Stimulated activated effector memory CD8-positive, alpha-beta T cell treated with anti-CD3 and anti-CD28 coated beads, Interleukin-12 subunit alpha, Interleukin-12 subunit beta, amount 100 ng/mL, for 72 hours (primary cell): ENCODE data around the gene TRAF4.
"Not testable (repeated sequence)": the region's sequence is repeated elsewhere in the genome, so short reads cannot be mapped to it uniquely, and the experiment has no call there.

Experiments used
- ATAC-seq: fragments of 150-1000 bp; cut with Tn5 transposase; 2 replicates; pipeline ENCODE4 v1.10.0; 2021
- DNase-seq, 2 donors: peaks; one replicate each; pipeline ENCODE4 v3.0.0; 2021 to 2022; ENCODE audit warnings: low spot score in 2 of 2
- H3K27ac Mint-ChIP-seq: one replicate; pipeline ENCODE4 v1.8.0; 2022; ENCODE audit warnings: mild to moderate bottlenecking, mixed read lengths
- H3K36me3 Mint-ChIP-seq: one replicate; pipeline ENCODE4 v1.8.0; 2022; ENCODE audit warnings: mild to moderate bottlenecking, mixed read lengths
- H3K4me1 Mint-ChIP-seq: one replicate; pipeline ENCODE4 v1.8.0; 2022; ENCODE audit warnings: mixed read lengths
- H3K4me3 Mint-ChIP-seq: one replicate; pipeline ENCODE4 v1.8.0; 2022; ENCODE audit warnings: mild to moderate bottlenecking, mixed read lengths
- H3K9me3 Mint-ChIP-seq: one replicate; pipeline ENCODE4 v1.8.0; 2022; ENCODE audit warnings: mixed read lengths

TRAF4 gene

DNA sequence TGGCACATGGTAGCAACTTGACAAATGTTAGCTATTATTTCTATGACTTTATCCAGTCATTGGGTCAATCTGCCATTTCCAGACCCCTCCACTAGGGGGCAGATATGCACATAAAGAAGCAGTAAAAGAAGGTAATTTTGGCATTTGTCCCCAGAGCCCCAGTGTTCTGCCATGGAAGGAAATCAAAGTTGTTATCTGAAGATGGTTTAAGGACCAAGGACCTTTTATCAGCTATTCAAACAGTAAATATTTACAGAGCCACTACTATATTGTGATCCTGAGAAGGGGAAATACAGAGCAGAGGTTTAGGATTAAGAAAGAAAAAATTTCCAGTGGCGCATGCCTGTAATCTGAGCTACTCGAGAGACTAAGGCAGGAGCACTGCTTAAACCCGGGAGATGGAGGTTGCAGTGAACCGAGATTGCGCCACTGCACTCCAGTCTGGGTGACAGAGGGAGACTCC, 20.0 kb downstream of the TRAF4 start:
- ATAC-seq (peak; percentile 43), DNase-seq (peak; percentile 54 to 85)
- Mint-ChIP-seq H3K36me3 (peaks cover 83% of the 10 kb centered on the region), H3K4me1 (peaks cover 18% of the 10 kb centered on the region), H3K9me3 (no peaks in the 10 kb centered on the region), H3K27ac (peak overlapping the region; percentile 76), H3K4me3 (peak overlapping the region; percentile 37)

DNA sequence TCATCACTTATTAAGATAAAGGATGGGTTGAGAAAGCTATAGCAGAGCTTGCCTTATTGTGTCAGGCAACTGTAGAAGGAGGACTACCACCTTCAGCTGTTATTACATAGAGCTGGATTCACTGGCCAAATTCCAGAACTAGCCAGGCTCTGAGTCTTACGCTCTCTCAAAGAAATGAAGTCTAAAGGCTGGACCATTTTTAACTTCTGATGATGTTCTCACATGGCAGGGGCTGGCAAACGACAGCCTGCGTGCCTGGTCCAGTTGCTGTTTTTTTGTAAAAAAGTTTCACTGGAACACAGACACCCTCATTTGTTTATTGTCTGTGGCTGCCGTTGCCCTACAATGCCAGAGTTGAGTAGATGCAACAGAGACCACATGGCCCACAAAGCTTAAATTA, 21.2 kb downstream of the TRAF4 start:
- no peak for DNase-seq
- peaks cover 78% of the 10 kb centered on the region for H3K36me3 Mint-ChIP-seq
- no peak overlapping the region for H3K4me3 Mint-ChIP-seq
- no peak for ATAC-seq
- H3K9me3 Mint-ChIP-seq = no peaks in the 10 kb centered on the region
- H3K4me1 Mint-ChIP-seq = peaks cover 25% of the 10 kb centered on the region
- peak overlapping the region; percentile 88 for H3K27ac Mint-ChIP-seq

DNA sequence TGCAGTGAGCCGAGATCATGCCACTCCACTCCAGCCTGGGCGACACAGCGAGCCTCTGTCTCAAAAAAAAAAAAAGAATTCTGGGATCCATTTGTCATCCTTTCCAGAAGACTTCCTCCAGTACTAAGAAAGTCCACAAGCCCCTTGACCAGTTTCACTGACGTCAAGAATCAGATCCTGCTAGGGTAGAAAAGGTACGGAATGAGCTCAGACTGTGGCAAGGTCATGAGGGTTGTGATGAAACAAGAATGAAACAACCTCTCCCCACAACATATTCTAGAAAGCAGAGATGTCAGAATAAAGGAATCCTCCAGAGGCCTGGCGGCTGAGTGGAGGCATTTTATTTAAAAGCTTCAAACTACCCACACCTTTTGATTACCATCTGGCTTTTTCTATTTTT, 29.9 kb downstream of the TRAF4 start:
- peak; percentile 59 for ATAC-seq
- no peak overlapping the region for H3K27ac Mint-ChIP-seq

DNA sequence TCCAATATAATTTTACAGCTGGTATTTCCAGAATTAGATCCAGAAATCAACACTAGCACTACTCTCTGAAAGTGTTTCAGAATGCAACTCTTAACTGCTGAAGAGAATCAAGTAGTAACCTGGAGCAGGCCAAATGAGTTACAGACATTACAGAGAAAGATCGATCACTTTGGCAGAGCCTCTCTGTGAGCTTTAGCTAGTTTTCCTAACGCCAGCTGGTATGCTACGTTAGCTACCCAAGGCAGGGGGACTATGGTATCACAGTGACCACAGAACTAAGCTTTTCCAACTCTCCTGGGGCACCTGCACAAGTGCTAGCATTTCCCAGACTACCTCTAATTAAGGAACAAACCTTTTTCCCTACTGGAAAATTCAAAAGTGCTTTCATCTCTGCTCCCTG, 30.4 kb downstream of the TRAF4 start:
- no peaks in the 10 kb centered on the region for H3K9me3 Mint-ChIP-seq
- peaks cover 33% of the 10 kb centered on the region for H3K4me1 Mint-ChIP-seq
- H3K4me3 Mint-ChIP-seq = no peak overlapping the region
- no peak overlapping the region for H3K27ac Mint-ChIP-seq
- DNase-seq (no peak), ATAC-seq (no peak)
- peaks cover 73% of the 10 kb centered on the region for H3K36me3 Mint-ChIP-seq

More for the DNA sequence above, 29.9 kb downstream of the TRAF4 start:
- Mint-ChIP-seq H3K36me3 (peaks cover 70% of the 10 kb centered on the region), H3K4me3 (no peak overlapping the region), H3K9me3 (no peaks in the 10 kb centered on the region), H3K4me1 (peaks cover 29% of the 10 kb centered on the region)
- DNase-seq = no peak

DNA sequence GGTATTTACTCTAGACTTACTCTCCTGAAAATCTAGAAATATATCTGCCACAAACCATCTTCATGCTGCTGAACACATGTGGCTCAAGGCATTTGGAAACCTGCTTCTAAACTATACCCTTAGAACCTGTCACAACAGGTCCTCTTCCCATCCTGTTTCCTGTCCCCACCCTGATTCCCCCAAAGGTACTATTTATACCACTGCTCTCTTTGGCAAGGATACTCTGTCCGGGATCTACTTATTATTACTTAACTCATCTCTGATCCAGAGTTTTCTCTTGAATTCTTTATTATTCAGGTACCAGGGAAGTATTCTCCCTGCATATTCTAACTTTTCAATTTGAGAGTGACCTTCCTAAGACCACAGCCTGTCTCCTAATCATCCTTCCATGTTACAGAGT, 33.4 kb downstream of the TRAF4 start:
- ATAC-seq (no peak), DNase-seq (no peak)
- peak overlapping the region; percentile 4 for H3K27ac Mint-ChIP-seq
- H3K4me1 Mint-ChIP-seq = peaks cover 39% of the 10 kb centered on the region
- H3K9me3 Mint-ChIP-seq = no peaks in the 10 kb centered on the region
- peaks cover 70% of the 10 kb centered on the region for H3K36me3 Mint-ChIP-seq
- H3K4me3 Mint-ChIP-seq = no peak overlapping the region

DNA sequence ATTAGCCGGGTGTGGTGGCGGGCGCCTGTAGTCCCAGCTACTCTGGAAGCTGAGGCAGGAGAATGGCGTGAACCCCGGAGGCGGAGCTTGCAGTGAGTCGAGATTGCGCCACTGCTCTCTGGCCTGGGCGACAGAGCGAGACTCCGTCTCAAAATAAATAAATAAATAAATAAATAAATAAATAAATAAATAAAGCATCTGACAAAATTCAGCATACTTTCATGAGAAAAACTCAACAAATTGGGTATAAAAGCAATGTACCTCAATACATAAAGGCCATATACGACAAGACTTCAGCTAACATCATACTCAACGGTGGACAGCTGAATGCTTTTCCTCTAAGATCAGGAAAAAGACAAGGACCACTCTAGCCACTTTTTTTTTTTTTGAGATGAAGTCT, 35.8 kb downstream of the TRAF4 start:
- ATAC-seq, H3K4me3 Mint-ChIP-seq, H3K27ac Mint-ChIP-seq, DNase-seq, H3K9me3 Mint-ChIP-seq: not testable (repeated sequence)
- H3K4me1 Mint-ChIP-seq = peaks cover 39% of the 10 kb centered on the region
- peaks cover 48% of the 10 kb centered on the region for H3K36me3 Mint-ChIP-seq

DNA sequence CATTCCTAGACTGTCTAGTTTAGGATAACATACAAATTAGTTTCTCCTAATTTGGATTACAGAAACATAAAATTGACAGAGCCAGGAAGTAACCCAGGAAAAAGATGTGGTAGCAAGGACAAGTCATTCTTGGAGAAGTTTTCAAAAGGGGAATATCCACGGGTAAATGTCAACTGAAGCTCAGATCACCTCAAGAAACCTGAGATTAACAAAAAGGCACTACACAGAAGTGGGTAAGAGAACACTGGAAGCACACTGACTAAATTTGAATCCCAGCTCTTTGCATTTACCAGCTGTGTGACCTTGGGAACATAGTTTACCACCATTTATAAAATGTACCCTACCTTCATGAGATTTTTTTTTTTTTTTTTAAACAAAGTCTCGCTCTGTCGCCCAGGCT, 39.4 kb downstream of the TRAF4 start:
- DNase-seq (no peak), ATAC-seq (no peak)
- Mint-ChIP-seq H3K27ac (no peak overlapping the region), H3K4me3 (no peak overlapping the region), H3K9me3 (no peaks in the 10 kb centered on the region), H3K36me3 (peaks cover 29% of the 10 kb centered on the region), H3K4me1 (peaks cover 24% of the 10 kb centered on the region)

DNA sequence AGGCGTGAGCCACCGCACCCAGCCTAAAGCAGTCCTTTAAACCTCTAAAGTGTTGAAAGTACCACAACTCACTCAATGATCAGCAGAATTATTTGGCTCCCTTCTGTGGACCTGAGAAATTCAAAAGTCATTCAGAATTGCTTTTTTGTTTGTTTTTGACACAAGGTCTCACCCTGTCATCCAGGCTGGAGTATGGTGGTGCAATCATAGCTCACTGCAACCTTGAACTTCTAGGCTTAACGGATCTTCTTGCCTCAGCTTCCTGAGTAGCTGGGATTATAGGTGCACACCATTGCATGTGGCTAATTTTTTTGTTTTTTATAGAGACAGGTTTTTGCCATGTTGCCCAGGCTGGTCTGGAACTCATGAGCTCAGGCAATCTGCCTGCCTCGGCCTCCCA, 44.3 kb downstream of the TRAF4 start:
- no peak overlapping the region for H3K27ac Mint-ChIP-seq
- ATAC-seq (no peak), DNase-seq (no peak)
- peaks cover 12% of the 10 kb centered on the region for H3K36me3 Mint-ChIP-seq
- H3K4me1 Mint-ChIP-seq = peaks cover 7% of the 10 kb centered on the region
- no peak overlapping the region for H3K4me3 Mint-ChIP-seq
- H3K9me3 Mint-ChIP-seq = no peaks in the 10 kb centered on the region

DNA sequence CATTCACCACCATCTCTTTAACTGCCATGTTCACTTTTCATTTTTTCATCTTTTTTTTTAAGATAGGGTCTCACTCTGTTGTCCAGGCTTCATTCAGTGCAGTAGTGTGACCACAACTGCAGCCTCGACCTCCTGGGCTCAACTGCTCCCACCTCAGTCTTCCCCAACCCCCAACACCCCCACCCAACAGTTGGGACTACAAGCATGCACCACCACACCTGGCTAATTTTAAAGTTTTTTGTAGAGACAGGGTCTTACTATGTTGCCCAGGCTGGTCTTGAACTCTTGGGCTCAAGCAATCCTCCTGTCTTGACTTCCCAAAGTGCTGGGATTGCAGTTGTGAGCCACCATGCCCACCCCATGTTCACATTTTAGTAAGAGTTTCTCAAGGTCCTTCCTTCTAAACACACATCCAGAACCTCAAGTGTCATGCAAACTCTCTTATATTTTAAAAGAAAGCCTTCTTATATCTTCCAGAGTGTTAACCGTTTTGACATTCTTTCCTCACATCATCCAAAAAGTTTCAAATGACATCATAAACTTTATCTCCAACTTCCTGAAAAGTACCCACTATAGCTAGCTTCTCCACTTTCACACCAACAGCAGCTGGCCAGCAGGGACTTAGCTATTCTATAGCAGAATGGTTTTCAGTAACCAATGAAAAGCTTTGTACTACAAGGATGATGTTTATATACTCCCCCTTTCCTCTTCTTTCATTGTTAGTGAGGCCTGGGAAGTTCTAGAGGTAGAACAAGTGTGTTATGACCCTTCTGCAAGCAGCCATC, 49.3 kb downstream of the TRAF4 start:
- peak overlapping the region; percentile 12 for H3K27ac Mint-ChIP-seq
- DNase-seq (no peak), ATAC-seq (no peak)
- peaks cover 12% of the 10 kb centered on the region for H3K36me3 Mint-ChIP-seq
- H3K9me3 Mint-ChIP-seq = no peaks in the 10 kb centered on the region
- no peak overlapping the region for H3K4me3 Mint-ChIP-seq
- peaks cover 11% of the 10 kb centered on the region for H3K4me1 Mint-ChIP-seq

DNA sequence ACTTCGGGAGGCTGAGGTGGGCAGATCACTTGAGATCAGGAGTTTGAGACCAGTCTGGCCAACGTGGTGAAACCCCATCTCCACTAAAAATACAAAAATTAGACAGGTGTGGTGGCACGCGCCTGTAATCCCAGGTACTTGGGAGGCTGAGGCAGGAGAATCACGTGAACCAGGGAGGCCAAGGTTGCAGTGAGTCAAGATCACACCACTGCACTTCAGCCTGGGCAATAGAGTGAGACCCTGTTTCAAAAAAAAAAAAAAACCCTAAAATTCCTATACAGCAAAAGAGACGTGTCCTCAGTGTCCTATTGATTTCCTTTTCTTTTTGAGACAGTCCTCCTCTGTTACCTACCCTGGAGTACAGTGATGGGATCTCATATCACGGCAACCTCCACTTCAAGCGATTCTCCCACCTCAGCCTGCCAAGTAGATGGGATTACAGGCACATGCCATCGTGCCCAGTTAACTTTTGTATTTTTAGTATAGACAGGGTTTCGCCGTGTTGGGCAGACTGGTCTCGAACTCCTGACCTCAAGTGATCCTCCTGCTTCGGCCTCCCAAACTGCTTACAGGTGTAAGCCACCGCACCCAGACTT, 51.1 kb downstream of the TRAF4 start:
- not testable (repeated sequence) for H3K27ac Mint-ChIP-seq, H3K4me3 Mint-ChIP-seq, ATAC-seq, H3K4me1 Mint-ChIP-seq, DNase-seq, H3K9me3 Mint-ChIP-seq, H3K36me3 Mint-ChIP-seq

DNA sequence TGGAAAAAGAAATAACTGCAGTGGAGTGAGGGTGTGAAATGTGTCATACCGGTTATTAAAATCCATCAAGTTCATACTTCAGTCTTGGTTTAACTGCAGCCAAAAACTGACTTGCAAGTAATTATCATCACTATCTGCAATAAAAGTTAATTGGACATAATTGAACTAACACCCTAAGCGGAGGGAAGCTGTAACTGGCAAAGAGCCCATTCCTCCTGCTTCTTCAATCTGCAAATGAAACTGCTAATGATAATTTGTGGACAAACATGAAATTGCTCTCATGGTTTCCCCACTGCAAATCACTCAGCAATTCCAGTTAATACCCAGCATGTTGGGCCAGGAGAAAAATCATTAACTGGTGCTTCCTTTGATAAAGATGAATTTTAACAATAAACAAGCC, 52.3 kb downstream of the TRAF4 start:
- Mint-ChIP-seq H3K4me3 (no peak overlapping the region), H3K27ac (no peak overlapping the region), H3K4me1 (peaks cover 6% of the 10 kb centered on the region), H3K36me3 (peaks cover 5% of the 10 kb centered on the region), H3K9me3 (no peaks in the 10 kb centered on the region)
- ATAC-seq (no peak), DNase-seq (no peak)
